ENCODE measurements around the gene TOP3A.
A peak's percentile ranks its signal among the peaks of the same experiment; 100 is the strongest.

Gene TOP3A

DNA sequence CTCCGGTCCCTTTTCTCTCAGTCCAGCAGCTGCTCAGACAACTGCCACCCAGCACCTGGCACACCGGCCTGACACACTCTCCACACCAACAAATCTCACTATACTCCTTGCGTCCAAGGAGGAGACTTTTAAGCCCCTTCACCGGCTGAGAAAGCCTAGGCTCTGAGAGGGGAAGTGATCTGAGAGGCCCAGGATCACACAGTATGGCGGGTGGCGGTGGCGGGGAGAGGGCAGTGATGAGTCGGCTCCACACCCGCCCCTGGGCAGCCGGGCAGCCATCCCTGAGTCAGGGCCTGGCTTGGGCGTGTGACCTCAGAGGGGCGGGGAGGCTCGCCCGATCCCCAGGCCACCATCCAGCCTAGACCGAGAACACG is 56.8 kb downstream of the TOP3A start:
- TF ChIP-seq SPI1 (IDR thresholded peaks at IDR 0.05; ENCODE audit: low read depth, low read length) (peak; percentile 80), POLR2A (IDR thresholded peaks at IDR 0.05; ENCODE audit: low read depth, low read length) (no peak), POU2F2 (IDR thresholded peaks at IDR 0.05; ENCODE audit: low read depth, low read length) (no peak), POLR2AphosphoS5 (IDR thresholded peaks at IDR 0.05; ENCODE audit: low read depth, low read length) (no peak), TAF1 (IDR thresholded peaks at IDR 0.05; ENCODE audit: low read depth, low read length) (0 out of 2 replicates have a peak, but pooled peaks have one; percentile 39)
- FAIRE-seq (no peak), DNase-seq (ENCODE audit: insufficient read length, low spot score) (peak; percentile 69)

DNA sequence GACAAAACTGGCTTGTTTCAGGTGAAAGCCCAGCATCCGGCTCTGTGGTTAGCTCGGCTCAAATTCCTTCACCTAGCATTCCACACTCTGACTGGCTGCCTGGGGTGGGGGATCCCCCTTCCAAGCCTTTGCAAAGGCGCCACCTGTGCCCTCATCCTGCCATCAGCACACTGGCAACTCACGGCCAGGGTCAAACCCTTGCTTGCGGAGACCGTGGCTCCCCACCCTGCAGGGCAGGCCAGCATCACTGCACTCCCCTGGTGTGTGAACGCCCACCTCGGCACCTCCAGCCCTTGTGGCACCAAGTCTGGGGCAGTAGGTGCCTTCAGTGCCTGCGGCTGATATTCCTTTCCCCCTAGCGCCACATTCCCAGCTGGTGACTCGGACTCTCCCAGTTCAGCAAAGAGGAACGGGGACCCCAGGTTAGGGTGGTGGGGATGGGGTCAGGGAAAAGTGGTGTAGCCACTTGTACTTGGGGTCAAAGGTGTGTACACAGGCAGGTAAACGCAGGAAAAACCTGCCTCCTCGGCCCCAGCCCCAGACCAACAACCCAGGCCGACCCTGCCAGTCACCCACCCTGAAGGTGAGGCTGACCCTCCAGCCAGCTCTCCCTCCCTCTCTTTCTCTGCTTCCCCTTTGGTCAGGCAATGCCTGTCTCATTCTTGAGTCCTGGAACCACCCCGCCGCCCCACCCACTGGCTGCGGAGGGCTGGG is 57.4 kb downstream of the TOP3A start:
- peak; percentile 87 for FAIRE-seq
- no peak for TF ChIP-seq SPI1 (IDR thresholded peaks at IDR 0.05; ENCODE audit: low read depth, low read length)
- TF ChIP-seq POU2F2 (IDR thresholded peaks at IDR 0.05; ENCODE audit: low read depth, low read length), result no peak
- TF ChIP-seq POLR2A (IDR thresholded peaks at IDR 0.05; ENCODE audit: low read depth, low read length), result no peak
- no peak for TF ChIP-seq TAF1 (IDR thresholded peaks at IDR 0.05; ENCODE audit: low read depth, low read length)
- DNase-seq (ENCODE audit: insufficient read length, low spot score), result no peak

DNA sequence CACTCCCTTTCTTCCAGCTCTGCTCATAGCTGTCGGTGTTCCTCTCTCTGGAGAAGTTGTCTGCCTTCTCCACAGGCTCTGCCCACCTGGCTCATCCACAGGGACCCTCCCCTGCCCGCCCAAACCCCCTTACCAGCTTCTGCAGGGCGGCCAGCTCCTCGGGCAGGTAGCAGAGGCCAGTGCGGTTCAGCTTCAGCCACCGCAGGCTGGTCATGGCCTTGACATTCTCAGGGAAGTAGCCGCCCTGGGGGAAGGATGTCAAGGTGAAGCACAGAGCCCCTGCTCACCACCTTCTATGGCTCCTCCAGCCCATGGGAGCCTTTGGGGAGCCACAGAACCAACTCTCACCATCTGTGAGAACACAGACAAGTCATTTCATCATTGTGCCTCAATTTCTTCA is 58.0 kb downstream of the TOP3A start:
- TF ChIP-seq POLR2A (IDR thresholded peaks at IDR 0.05; ENCODE audit: low read depth, low read length) (no peak), POU2F2 (IDR thresholded peaks at IDR 0.05; ENCODE audit: low read depth, low read length) (no peak), SPI1 (IDR thresholded peaks at IDR 0.05; ENCODE audit: low read depth, low read length) (no peak), PAX5 (IDR thresholded peaks at IDR 0.05; ENCODE audit: insufficient read depth, low read length, severe bottlenecking) (no peak), POLR2AphosphoS5 (IDR thresholded peaks at IDR 0.05; ENCODE audit: low read depth, low read length) (no peak), TAF1 (IDR thresholded peaks at IDR 0.05; ENCODE audit: low read depth, low read length) (no peak)
- no peak for FAIRE-seq
- DNase-seq (ENCODE audit: insufficient read length, low spot score), result no peak

- DNase-seq (ENCODE audit: insufficient read length, low spot score) (no peak), FAIRE-seq (no peak)
- no peak for TF ChIP-seq PAX5 (IDR thresholded peaks at IDR 0.05; ENCODE audit: insufficient read depth, low read length, severe bottlenecking)
- no peak for TF ChIP-seq TAF1 (IDR thresholded peaks at IDR 0.05; ENCODE audit: low read depth, low read length)
- no peak for TF ChIP-seq POLR2AphosphoS5 (IDR thresholded peaks at IDR 0.05; ENCODE audit: low read depth, low read length)
- TF ChIP-seq POLR2A (IDR thresholded peaks at IDR 0.05; ENCODE audit: low read depth, low read length), result no peak
- no peak for TF ChIP-seq POU2F2 (IDR thresholded peaks at IDR 0.05; ENCODE audit: low read depth, low read length)
Observed at GRCh38 chr17:18256351-18256750, 58.4 kb downstream of the TOP3A start.

DNA sequence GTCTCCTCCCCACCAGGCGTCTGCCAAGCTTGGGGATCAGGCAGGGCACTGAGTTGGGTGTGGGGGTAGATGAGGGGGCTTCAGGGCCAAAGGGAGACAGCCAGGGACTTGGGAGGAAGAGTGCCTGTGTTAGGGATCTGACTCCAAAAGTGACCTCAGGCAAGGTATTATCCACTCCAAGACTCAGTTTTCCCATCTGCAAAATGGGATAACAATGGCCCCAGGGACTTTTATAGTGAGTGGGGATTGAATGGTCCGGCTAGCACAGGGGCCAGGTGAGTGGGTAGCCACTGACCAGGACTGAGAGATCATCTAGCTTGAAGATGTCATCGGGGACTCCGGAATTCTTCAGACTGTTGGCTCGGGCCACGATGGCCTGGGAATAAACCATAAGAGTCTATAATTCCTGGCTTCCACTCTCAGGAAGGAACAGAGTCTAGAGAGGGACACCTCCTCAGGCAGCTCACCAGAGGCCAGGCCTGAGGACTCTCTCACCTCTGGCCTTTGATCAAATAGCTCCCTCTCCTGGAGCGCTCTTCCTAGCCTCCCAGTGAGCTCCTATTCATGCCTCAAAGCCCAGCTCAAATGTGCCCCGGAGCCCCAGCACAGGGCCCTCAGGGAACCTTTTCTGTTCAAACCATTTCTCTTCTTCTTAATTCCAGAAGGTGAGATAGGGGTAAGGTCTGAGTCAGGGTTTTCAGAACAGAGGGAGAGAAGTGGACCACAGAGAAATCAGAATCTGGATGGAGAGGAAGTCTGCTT is 59.7 kb downstream of the TOP3A start:
- FAIRE-seq (no peak), DNase-seq (ENCODE audit: insufficient read length, low spot score) (no peak)
- TF ChIP-seq POLR2A (IDR thresholded peaks at IDR 0.05; ENCODE audit: low read depth, low read length), result no peak
- TF ChIP-seq POLR2AphosphoS5 (IDR thresholded peaks at IDR 0.05; ENCODE audit: low read depth, low read length), result no peak
- no peak for TF ChIP-seq PAX5 (IDR thresholded peaks at IDR 0.05; ENCODE audit: insufficient read depth, low read length, severe bottlenecking)
- TF ChIP-seq POU2F2 (IDR thresholded peaks at IDR 0.05; ENCODE audit: low read depth, low read length), result no peak
- no peak for TF ChIP-seq TAF1 (IDR thresholded peaks at IDR 0.05; ENCODE audit: low read depth, low read length)
- no peak for TF ChIP-seq SPI1 (IDR thresholded peaks at IDR 0.05; ENCODE audit: low read depth, low read length)

- TF ChIP-seq SPI1 (IDR thresholded peaks at IDR 0.05; ENCODE audit: low read depth, low read length), result no peak
- no peak for TF ChIP-seq POLR2AphosphoS5 (IDR thresholded peaks at IDR 0.05; ENCODE audit: low read depth, low read length)
- TF ChIP-seq POU2F2 (IDR thresholded peaks at IDR 0.05; ENCODE audit: low read depth, low read length), result no peak
- no peak for TF ChIP-seq POLR2A (IDR thresholded peaks at IDR 0.05; ENCODE audit: low read depth, low read length)
- no peak for TF ChIP-seq TAF1 (IDR thresholded peaks at IDR 0.05; ENCODE audit: low read depth, low read length)
- TF ChIP-seq PAX5 (IDR thresholded peaks at IDR 0.05; ENCODE audit: insufficient read depth, low read length, severe bottlenecking), result no peak
- FAIRE-seq (no peak), DNase-seq (ENCODE audit: insufficient read length, low spot score) (no peak)
Observed at GRCh38 chr17:18253947-18254821, 60.6 kb downstream of the TOP3A start.

DNA sequence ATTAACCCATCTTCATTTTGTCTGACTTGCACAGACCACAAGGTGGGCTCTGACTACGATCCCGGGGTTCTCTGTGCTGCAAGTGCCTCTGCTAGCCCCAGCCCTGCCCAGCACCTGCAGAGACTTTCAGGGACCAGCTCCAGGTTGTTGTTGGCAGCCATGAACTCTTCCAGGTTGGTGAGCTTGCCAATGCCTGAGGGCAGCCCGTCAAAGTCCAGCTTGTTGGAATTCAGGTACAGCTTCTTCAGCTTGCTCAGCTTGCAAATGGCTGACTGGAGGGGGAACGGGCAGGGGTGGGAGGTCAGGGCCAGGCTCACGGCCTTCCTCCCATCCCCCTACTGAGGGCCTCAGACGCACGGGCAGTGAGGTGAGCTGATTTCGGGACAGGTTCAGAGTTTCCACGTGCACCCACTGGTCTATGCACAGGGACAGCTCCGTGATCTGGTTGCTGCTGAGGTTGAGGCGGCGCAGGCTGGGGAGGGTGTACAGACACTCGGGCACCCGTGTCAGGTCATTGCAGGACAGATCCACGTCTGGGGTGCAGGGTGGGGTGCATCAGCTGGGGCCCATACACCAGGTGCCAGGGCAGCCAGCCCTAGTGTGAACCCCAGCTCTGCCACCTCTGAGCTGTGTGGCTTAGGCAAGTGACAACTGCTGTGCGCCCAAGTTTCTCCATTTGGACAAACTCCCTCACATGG is 61.5 kb downstream of the TOP3A start:
- FAIRE-seq, result no peak
- DNase-seq (ENCODE audit: insufficient read length, low spot score), result no peak
- TF ChIP-seq POLR2A (IDR thresholded peaks at IDR 0.05; ENCODE audit: low read depth, low read length), result no peak
- TF ChIP-seq TAF1 (IDR thresholded peaks at IDR 0.05; ENCODE audit: low read depth, low read length), result no peak
- TF ChIP-seq POU2F2 (IDR thresholded peaks at IDR 0.05; ENCODE audit: low read depth, low read length), result no peak
- no peak for TF ChIP-seq SPI1 (IDR thresholded peaks at IDR 0.05; ENCODE audit: low read depth, low read length)
- TF ChIP-seq PAX5 (IDR thresholded peaks at IDR 0.05; ENCODE audit: insufficient read depth, low read length, severe bottlenecking), result no peak
- no peak for TF ChIP-seq POLR2AphosphoS5 (IDR thresholded peaks at IDR 0.05; ENCODE audit: low read depth, low read length)

GRCh38 chr17:18252160-18252559 is 62.6 kb downstream of the TOP3A start:
- FAIRE-seq, result no peak
- no peak for DNase-seq (ENCODE audit: insufficient read length, low spot score)
- no peak for TF ChIP-seq SPI1 (IDR thresholded peaks at IDR 0.05; ENCODE audit: low read depth, low read length)
- no peak for TF ChIP-seq TAF1 (IDR thresholded peaks at IDR 0.05; ENCODE audit: low read depth, low read length)
- TF ChIP-seq PAX5 (IDR thresholded peaks at IDR 0.05; ENCODE audit: insufficient read depth, low read length, severe bottlenecking), result no peak
- TF ChIP-seq POLR2AphosphoS5 (IDR thresholded peaks at IDR 0.05; ENCODE audit: low read depth, low read length), result no peak
- no peak for TF ChIP-seq POLR2A (IDR thresholded peaks at IDR 0.05; ENCODE audit: low read depth, low read length)
- TF ChIP-seq POU2F2 (IDR thresholded peaks at IDR 0.05; ENCODE audit: low read depth, low read length), result no peak

Measured in GM12891 (cell line).